SIG-M5 treated with dmso at 0.1 percent for 504 hours (cell line): ENCODE data around the gene MYH7.

Experiments
- DNase-seq: peaks from one replicate; lab custom pipeline; 2025; ENCODE audit not compliant: unreplicated experiment; lab: John Stamatoyannopoulos, UW

MYH7 gene

DNA sequence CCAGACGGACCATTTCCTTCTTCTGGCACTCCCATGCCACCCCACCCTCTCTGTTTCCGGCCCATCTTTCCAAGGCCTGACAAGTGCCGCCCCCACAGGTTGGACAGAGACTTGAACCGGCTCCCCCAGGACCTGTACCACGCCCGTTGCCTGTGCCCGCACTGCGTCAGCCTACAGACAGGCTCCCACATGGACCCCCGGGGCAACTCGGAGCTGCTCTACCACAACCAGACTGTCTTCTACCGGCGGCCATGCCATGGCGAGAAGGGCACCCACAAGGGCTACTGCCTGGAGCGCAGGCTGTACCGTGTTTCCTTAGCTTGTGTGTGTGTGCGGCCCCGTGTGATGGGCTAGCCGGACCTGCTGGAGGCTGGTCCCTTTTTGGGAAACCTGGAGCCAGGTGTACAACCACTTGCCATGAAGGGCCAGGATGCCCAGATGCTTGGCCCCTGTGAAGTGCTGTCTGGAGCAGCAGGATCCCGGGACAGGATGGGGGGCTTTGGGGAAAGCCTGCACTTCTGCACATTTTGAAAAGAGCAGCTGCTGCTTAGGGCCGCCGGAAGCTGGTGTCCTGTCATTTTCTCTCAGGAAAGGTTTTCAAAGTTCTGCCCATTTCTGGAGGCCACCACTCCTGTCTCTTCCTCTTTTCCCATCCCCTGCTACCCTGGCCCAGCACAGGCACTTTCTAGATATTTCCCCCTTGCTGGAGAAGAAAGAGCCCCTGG, 59.8 kb downstream of the MYH7 start:
- no peak for DNase-seq

DNA sequence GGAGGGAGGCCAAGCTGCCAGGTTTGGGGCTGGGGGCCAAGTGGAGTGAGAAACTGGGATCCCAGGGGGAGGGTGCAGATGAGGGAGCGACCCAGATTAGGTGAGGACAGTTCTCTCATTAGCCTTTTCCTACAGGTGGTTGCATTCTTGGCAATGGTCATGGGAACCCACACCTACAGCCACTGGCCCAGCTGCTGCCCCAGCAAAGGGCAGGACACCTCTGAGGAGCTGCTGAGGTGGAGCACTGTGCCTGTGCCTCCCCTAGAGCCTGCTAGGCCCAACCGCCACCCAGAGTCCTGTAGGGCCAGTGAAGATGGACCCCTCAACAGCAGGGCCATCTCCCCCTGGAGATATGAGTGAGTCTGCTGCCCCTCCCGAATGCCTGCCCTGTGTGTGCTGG, 62.4 kb downstream of the MYH7 start:
- DNase-seq, result no peak

DNA sequence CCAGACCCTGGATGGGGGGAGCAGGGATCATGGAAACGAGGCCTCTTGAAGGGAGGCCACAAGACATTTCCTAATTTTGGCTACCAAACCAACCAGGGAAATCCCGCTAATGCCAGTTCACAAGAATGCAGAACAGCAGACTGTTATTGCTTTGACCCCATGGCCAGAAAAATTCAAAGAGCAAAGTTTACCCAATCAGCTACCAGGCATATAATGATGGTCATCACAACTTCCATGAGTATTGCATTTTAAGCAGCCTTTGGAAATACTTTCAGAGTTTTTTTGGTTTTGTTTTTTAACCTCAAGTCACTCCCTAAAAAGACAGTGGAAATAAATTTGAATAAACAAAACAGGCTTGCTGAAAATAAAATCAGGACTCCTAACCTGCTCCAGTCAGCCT, 63.0 kb downstream of the MYH7 start, which contains the start of gene IL25:
TSS of gene IL25 (plus strand) at position 301 of the 400 bp plus-strand sequence.
- no peak for DNase-seq

DNA sequence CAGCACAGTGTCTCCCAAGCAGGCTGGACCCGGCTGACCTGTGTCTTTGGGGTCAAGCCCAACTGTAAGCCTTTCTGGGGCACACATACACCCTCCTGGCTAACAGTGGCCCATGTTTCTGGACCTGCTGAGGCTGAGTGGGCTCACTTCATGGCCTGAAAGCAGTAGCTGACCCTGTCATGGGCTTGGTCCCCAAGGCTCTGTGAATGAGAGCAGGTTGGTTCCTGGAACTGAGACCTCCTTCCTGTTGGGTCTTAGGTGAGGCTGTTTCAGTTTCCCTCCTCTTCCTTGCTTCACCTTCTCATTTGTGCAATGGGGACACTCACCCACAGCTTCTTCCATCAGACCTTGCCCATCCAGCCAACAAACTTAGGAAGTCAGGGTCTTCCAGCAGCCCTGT, 63.6 kb downstream of the MYH7 start:
- no peak for DNase-seq

DNA sequence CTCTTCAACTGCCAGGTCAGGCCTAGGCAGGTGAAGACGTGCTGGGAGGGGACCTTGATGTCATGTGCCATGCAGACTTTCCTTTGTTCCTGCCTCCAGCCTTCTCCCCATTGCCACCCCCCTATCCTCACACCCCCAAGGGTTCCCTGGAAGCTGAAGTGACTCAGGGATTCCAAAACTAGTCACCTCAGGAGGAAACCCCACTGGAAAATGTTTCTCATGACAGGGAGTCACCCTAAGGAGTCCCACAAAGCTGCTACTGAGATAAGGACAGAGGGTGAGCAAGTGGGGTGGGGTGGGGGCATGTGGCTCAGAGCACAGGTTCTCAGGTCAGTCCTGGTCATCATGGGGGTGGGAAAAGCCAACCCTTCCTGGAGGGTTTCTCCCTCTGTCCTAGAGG, 65.2 kb downstream of the MYH7 start:
- no peak for DNase-seq

DNA sequence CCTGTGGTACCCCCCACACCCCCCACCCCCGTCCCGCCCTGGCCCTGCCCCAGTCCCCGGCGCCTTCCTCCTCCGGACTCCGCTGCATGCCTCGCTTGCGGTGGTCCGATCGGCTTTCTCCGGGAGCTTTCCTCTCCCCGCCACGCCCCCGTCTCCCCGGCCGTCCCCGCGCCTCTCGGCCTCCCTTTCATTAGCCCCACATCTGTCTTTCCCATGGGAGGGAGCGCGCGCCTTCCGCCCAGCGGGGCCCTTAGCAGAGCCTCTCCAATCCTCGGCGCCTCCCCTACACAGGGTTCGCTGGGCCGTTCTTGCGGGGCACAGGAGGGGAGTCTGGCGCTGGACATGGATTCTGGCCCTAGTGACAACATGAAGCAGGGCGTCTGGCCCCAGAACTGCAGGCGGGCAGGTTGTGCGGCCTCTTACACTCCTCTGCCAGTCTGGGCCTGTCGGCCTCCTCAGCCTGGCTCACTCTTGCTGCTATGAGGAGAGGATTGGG, 69.0 kb downstream of the MYH7 start:
- DNase-seq, result no peak

DNA sequence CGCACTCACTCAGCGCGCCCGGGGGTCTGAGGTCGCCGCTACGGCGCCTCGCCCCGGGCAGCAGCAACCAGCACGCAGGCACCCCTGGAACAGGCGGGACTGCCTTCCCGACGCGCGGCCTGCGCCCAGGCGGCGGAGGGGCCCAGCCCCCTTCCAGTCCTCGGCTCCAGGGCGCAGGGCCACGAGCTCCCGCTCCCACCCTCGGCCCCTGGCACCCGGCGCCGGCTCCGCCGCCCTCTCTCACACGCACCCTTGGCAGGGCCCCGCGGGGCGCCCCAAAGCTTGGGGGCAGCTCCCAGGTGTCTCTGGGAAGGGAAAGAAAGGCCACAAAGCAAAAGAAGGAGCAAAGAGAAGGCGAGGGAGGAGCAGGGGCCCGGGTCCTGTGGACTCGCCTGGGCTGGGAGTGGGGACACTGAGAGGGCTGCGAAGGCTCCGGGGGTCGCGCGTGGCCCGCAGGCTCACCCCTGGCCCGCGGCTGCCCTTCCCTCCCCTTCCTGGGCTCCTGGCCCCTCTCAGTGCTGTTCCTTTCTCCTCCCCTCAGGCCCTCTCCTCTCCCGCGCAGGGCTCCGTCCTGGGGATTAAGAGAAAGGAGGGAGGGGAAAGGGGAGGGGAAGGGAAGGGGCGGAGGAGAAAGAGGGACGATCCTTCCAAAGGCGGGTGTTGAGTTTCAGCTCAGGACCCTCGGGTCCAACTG, 69.6 kb downstream of the MYH7 start:
- DNase-seq, result no peak

DNA sequence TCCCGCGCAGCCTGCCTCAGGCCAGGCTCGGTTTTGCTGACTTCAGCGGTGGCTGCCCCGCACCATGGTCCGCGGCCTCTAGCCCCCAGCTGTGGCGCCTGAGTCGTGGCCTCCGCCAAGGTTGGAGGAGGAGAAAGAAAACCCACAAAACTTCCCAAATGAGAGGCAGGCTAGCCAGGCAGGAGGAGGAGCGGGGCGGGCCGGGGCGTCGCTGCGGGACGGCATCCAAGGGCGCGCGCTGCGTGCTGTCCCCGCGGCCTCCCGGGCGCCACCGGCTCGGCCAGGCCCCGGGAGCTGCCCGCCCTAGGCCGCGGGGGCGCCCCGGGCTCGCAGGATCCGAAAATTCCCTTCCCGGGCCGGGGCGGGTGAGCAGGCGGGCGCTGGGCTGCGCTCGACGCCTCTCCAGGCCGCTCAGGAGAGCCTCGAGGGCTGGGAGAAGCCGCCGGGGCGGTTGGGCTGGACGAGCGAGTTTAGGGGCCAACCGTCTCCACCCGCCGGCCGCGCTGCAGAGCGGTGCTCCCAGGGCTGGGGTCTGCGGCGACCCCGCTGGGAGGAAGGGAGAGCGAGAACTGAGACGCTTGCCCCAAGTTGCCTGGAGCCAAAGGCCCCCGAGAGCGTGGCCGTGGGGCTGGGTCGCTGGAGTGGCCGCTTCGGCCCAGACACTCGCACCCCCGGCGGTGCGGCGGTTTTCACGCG, 70.3 kb downstream of the MYH7 start, which contains the start of gene EFS:
TSS of gene EFS (minus strand) at position 137 of the 696 bp plus-strand sequence. CDS start 147 bp downstream, outside the sequence.
- DNase-seq, result no peak

DNA sequence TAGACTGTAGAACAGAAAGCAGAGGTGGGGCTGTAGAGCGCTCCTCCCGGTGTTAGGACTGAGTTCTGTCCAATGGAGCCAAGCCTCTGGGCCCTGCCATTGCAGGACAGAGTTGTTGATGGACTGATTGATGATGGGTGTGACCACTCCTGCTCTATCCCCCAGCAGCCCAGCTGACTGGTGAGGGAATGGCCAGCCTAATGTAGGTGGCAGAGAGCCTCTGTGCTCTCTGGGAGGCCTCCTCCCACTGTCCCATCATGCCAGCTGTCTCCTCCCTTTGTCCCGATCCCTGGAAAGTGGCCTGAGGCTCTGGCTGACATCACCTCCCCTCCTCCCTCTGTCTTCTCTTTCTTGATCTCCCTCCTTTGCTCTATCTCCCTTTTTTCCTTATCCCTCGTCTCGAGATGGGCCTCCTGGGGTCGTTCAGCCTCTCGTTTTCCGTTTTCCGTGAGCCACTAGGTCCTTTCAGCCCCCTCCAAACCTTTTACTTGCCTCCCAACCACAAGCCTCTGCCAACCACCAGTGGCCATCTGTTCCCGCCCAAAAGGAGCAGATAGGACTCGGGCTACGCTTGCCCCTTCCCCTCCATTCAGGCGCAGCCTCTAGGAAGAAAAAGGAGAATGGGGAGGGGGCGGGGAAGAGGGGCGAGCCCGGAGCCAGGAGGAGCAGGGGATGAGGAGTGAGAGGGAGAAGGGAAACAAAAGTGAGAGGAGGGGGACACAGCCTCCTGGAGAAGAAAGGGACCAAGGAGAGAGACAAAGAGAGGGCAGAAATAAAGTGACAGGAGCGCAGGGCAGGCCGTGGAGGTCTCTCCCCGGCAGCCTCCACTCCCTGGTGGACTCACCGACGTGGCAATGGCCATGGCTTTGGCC, 71.1 kb downstream of the MYH7 start:
- DNase-seq, result no peak
